ENCODE measurements around the gene FCRL1. TPM values are rescaled to one million over a fixed set of nuclear protein-coding genes. Genes with fewer than 3 reads are reported as not detected.

Gene FCRL1
- total and polyA plus RNA-seq, 4 donors = 0.19 to 1.2 TPM; not detected in 2

DNA sequence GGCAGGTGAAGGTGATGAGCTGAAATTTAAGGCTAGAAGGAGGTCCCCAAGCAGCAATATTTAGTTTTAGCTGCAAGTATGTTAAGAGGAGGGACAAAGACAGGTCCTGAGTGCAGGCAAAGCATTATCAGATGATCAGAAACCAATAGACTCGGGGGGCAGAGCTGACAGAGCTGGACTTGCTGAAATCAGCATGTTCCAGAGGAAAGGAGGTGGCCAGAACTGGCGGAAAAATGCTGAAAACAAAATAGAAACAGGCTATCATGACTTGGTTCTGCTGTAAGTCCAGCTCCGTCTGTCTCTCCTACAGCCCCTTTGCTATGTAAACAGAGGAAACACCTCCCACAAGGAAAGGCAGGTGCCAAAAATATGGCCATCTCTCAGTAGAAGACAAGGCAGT lies 21.8 kb upstream of the FCRL1 start, which contains the start of gene CD5L:
Gene CD5L (minus strand): TSS at position 101 of the 400 bp plus-strand sequence. CDS start 107 bp downstream, outside the sequence.
- no peak within 1 kb of the TSS for H3K4me3 ChIP-seq (ENCODE audit: low read length in 2 of 2)
- ATAC-seq (ENCODE audit: low FRiP score) (no peak), DNase-seq (no peak)
- no peaks in the 10 kb centered on the region for H3K4me1 ChIP-seq (ENCODE audit: control insufficient read depth in 1 of 2, insufficient read depth in 2 of 2, low read length in 2 of 2)
- intact Hi-C loops (cut with DNase I) = no loop called here
- WGBS, 2 donors = 49 to 51% methylated on average over 3 of the region's 3 CpGs
- H3K27me3 ChIP-seq (ENCODE audit: control insufficient read depth in 1 of 2, insufficient read depth in 2 of 2, low read length in 1 of 2) = no peaks in the 10 kb centered on the region
- no peak within 1 kb of the TSS for H3K27ac ChIP-seq (ENCODE audit: low read depth in 1 of 2, low read length in 2 of 2)
- H3K9me3 ChIP-seq (ENCODE audit: control insufficient read depth, low read length) = peaks cover 3% of the 10 kb centered on the region
- H3K36me3 ChIP-seq (ENCODE audit: control insufficient read depth in 1 of 2, insufficient read depth in 2 of 2, low read length in 1 of 2) = no peaks in the 10 kb centered on the region

- Histone ChIP-seq H3K27ac (ENCODE audit: low read depth in 1 of 2, low read length in 2 of 2) (no peak overlapping the region), H3K4me1 (ENCODE audit: control insufficient read depth in 1 of 2, insufficient read depth in 2 of 2, low read length in 2 of 2) (no peaks in the 10 kb centered on the region), H3K36me3 (ENCODE audit: control insufficient read depth in 1 of 2, insufficient read depth in 2 of 2, low read length in 1 of 2) (no peaks in the 10 kb centered on the region), H3K27me3 (ENCODE audit: control insufficient read depth in 1 of 2, insufficient read depth in 2 of 2, low read length in 1 of 2) (no peaks in the 10 kb centered on the region), H3K9me3 (ENCODE audit: control insufficient read depth, low read length) (peaks cover 3% of the 10 kb centered on the region), H3K4me3 (ENCODE audit: low read length in 2 of 2) (no peak overlapping the region)
- intact Hi-C loops (cut with DNase I) = no loop called here
- no peak for DNase-seq
- no peak for ATAC-seq (ENCODE audit: low FRiP score)
Measured at GRCh38 chr1:157838966-157839365, 19.0 kb upstream of the FCRL1 start.

DNA sequence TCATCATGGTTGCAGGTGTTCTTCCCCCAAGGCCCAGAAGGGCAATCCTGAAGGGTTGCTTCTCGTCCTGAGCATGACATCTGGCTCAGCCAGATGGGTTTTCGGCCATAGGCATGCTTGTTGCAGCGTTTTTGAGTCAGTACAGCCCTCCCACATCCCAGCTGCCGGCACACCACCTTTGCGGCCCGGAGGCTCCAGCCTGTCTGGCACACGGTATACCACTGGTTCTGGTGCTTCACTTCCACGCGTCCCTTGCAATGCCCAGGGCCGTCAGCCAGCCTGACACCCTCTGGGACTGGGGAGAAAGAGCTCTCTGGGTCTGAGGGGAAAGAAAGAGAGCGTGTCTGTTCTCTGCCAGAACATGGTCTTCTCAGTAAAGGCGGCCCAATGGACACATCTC lies 14.5 kb upstream of the FCRL1 start:
- peaks cover 3% of the 10 kb centered on the region for H3K9me3 ChIP-seq (ENCODE audit: control insufficient read depth, low read length)
- no peak overlapping the region for H3K4me3 ChIP-seq (ENCODE audit: low read length in 2 of 2)
- intact Hi-C loops (cut with DNase I) = no loop called here
- H3K4me1 ChIP-seq (ENCODE audit: control insufficient read depth in 1 of 2, insufficient read depth in 2 of 2, low read length in 2 of 2) = no peaks in the 10 kb centered on the region
- ATAC-seq (ENCODE audit: low FRiP score) (no peak), DNase-seq (no peak)
- H3K27me3 ChIP-seq (ENCODE audit: control insufficient read depth in 1 of 2, insufficient read depth in 2 of 2, low read length in 1 of 2) = no peaks in the 10 kb centered on the region
- H3K27ac ChIP-seq (ENCODE audit: low read depth in 1 of 2, low read length in 2 of 2) = no peak overlapping the region
- H3K36me3 ChIP-seq (ENCODE audit: control insufficient read depth in 1 of 2, insufficient read depth in 2 of 2, low read length in 1 of 2) = no peaks in the 10 kb centered on the region
- 73 to 75% methylated on average over 12 of the region's 12 CpGs for WGBS, 2 donors

DNA sequence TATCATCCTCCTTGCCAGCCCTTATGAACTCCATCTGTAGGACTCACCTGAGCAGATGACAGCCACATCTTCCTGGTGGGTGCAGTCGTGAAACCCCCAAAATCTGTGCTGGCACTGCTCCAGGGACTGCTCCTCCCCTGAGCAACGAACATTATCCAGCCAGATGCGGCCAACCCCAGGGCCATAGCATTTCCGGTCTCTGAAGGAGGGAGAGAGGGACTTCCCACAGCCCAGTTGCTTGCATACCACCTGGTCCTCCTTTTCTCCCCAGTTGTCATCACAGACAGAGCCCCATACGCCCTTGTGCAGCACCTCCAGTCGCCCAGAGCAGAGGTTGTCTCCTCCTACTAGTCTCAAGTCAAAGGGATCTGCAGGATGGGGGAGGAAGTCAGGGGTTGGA lies 13.2 kb upstream of the FCRL1 start:
- no peak for ATAC-seq (ENCODE audit: low FRiP score)
- Histone ChIP-seq H3K4me1 (ENCODE audit: control insufficient read depth in 1 of 2, insufficient read depth in 2 of 2, low read length in 2 of 2) (no peaks in the 10 kb centered on the region), H3K9me3 (ENCODE audit: control insufficient read depth, low read length) (no peaks in the 10 kb centered on the region), H3K4me3 (ENCODE audit: low read length in 2 of 2) (no peak overlapping the region), H3K36me3 (ENCODE audit: control insufficient read depth in 1 of 2, insufficient read depth in 2 of 2, low read length in 1 of 2) (no peaks in the 10 kb centered on the region), H3K27ac (ENCODE audit: low read depth in 1 of 2, low read length in 2 of 2) (no peak overlapping the region), H3K27me3 (ENCODE audit: control insufficient read depth in 1 of 2, insufficient read depth in 2 of 2, low read length in 1 of 2) (no peaks in the 10 kb centered on the region)
- no peak for DNase-seq
- 75 to 79% methylated on average over 6 of the region's 6 CpGs for WGBS, 2 donors
- intact Hi-C loops (cut with DNase I) = no loop called here

DNA sequence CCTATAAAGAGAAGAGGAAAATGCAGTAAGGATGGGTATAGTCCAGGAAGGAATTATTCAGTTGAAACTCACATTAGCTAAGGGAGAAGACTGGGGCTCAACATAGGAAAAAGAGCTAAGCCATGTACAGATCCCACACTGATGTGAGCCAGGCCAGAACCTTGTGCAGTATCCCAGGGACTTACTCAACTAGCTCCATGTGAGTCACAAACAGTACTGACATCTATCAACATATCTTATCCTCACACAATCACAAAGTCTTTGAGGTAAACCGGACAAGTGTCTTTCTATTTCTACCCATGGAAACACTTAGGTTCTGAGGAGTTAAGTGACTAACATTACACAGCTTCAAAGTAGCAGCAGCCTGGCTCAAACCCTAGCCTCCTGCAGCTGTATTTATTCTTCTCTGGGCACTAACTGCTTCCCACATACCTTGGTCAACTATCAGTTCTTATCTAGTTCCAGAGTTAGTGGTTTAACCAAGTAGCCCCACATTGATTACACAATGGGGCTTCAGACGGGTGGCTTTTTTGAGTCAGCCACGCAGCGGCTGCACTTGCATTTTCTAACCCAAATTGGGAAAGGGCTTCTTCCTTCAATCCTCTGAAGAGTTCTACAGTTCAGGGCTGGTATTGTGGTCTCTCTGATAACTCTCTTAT lies 12.2 kb upstream of the FCRL1 start:
- ATAC-seq (ENCODE audit: low FRiP score) (no peak), DNase-seq (no peak)
- Histone ChIP-seq H3K36me3 (ENCODE audit: control insufficient read depth in 1 of 2, insufficient read depth in 2 of 2, low read length in 1 of 2) (no peaks in the 10 kb centered on the region), H3K9me3 (ENCODE audit: control insufficient read depth, low read length) (no peaks in the 10 kb centered on the region), H3K4me3 (ENCODE audit: low read length in 2 of 2) (no peak overlapping the region), H3K27me3 (ENCODE audit: control insufficient read depth in 1 of 2, insufficient read depth in 2 of 2, low read length in 1 of 2) (no peaks in the 10 kb centered on the region), H3K27ac (ENCODE audit: low read depth in 1 of 2, low read length in 2 of 2) (no peak overlapping the region), H3K4me1 (ENCODE audit: control insufficient read depth in 1 of 2, insufficient read depth in 2 of 2, low read length in 2 of 2) (no peaks in the 10 kb centered on the region)
- 74 to 77% methylated on average over 4 of the region's 4 CpGs for WGBS, 2 donors
- intact Hi-C loops (cut with DNase I) = no loop called here

- H3K9me3 ChIP-seq (ENCODE audit: control insufficient read depth, low read length) = no peaks in the 10 kb centered on the region
- no peak overlapping the region for H3K4me3 ChIP-seq (ENCODE audit: low read length in 2 of 2)
- ATAC-seq (ENCODE audit: low FRiP score) (no peak), DNase-seq (no peak)
- no peak overlapping the region for H3K27ac ChIP-seq (ENCODE audit: low read depth in 1 of 2, low read length in 2 of 2)
- WGBS, 2 donors = 72 to 74% methylated on average over 2 of the region's 2 CpGs
- no peaks in the 10 kb centered on the region for H3K4me1 ChIP-seq (ENCODE audit: control insufficient read depth in 1 of 2, insufficient read depth in 2 of 2, low read length in 2 of 2)
- H3K36me3 ChIP-seq (ENCODE audit: control insufficient read depth in 1 of 2, insufficient read depth in 2 of 2, low read length in 1 of 2) = no peaks in the 10 kb centered on the region
- intact Hi-C loops (cut with DNase I) = no loop called here
- H3K27me3 ChIP-seq (ENCODE audit: control insufficient read depth in 1 of 2, insufficient read depth in 2 of 2, low read length in 1 of 2) = no peaks in the 10 kb centered on the region
Measured at GRCh38 chr1:157830887-157831286, 11.0 kb upstream of the FCRL1 start.

DNA sequence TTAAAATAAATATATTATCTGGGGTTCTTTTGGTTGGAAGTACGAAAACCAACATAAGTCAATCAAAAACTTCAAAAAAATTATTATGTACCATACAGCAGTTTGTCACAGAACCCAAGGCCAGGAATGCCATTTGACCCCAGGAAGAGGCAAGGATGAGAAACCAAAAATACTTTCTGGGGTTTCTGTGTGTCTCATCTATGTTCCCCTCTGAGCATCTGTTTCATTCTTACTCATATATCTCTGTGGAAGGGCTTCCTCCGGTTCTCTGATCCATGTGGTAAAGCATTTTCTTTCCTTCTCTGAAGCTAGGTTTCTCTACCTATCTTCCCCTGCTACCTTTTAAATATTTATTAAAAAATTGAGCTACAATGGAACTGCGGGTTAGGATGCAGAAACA lies 9.8 kb upstream of the FCRL1 start:
- Histone ChIP-seq H3K27me3 (ENCODE audit: control insufficient read depth in 1 of 2, insufficient read depth in 2 of 2, low read length in 1 of 2) (no peaks in the 10 kb centered on the region), H3K4me3 (ENCODE audit: low read length in 2 of 2) (no peak overlapping the region), H3K27ac (ENCODE audit: low read depth in 1 of 2, low read length in 2 of 2) (no peak overlapping the region), H3K36me3 (ENCODE audit: control insufficient read depth in 1 of 2, insufficient read depth in 2 of 2, low read length in 1 of 2) (no peaks in the 10 kb centered on the region), H3K9me3 (ENCODE audit: control insufficient read depth, low read length) (no peaks in the 10 kb centered on the region), H3K4me1 (ENCODE audit: control insufficient read depth in 1 of 2, insufficient read depth in 2 of 2, low read length in 2 of 2) (no peaks in the 10 kb centered on the region)
- WGBS, 2 donors = 76 to 82% methylated on average over 3 of the region's 3 CpGs
- ATAC-seq (ENCODE audit: low FRiP score) (no peak), DNase-seq (no peak)
- intact Hi-C loops (cut with DNase I) = no loop called here

GRCh38 chr1:157829210-157829609 lies 9.3 kb upstream of the FCRL1 start:
- intact Hi-C loops (cut with DNase I) = no loop called here
- H3K4me3 ChIP-seq (ENCODE audit: low read length in 2 of 2) = no peak overlapping the region
- ATAC-seq (ENCODE audit: low FRiP score) = no peak

DNA sequence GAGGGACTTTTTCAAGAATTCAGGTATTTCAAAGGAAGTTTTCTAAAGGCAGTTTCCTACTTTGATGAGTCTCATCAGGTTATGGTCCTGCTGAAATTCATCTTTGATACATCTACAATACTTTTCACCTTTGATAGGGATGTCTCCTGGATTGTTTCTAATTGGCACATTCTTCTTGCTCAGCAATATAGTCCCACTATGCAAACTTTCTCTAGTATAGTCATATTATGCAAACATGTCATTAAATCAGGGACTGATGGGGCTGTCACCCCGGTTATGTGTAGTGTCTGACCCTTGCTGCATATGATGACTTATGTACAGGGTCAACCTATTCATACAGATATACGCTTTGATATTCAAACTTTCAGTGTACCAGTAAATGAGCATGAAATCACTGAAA lies 379 bp upstream of the FCRL1 start:
- WGBS, 2 donors = 72% methylated on average over 2 of the region's 2 CpGs
- no peak for DNase-seq
- Histone ChIP-seq H3K9me3 (ENCODE audit: control insufficient read depth, low read length) (no peaks in the 10 kb centered on the region), H3K27me3 (ENCODE audit: control insufficient read depth in 1 of 2, insufficient read depth in 2 of 2, low read length in 1 of 2) (no peaks in the 10 kb centered on the region), H3K36me3 (ENCODE audit: control insufficient read depth in 1 of 2, insufficient read depth in 2 of 2, low read length in 1 of 2) (no peaks in the 10 kb centered on the region), H3K4me3 (ENCODE audit: low read length in 2 of 2) (no peak overlapping the region), H3K4me1 (ENCODE audit: control insufficient read depth in 1 of 2, insufficient read depth in 2 of 2, low read length in 2 of 2) (no peaks in the 10 kb centered on the region), H3K27ac (ENCODE audit: low read depth in 1 of 2, low read length in 2 of 2) (no peak overlapping the region)
- no peak for ATAC-seq (ENCODE audit: low FRiP score)
- intact Hi-C loops (cut with DNase I) = no loop called here

More at GRCh38 chr1:157829210-157829609, 9.3 kb upstream of the FCRL1 start:
- H3K27ac ChIP-seq (ENCODE audit: low read depth in 1 of 2, low read length in 2 of 2) = no peak overlapping the region
- no peaks in the 10 kb centered on the region for H3K9me3 ChIP-seq (ENCODE audit: control insufficient read depth, low read length)
- no peaks in the 10 kb centered on the region for H3K4me1 ChIP-seq (ENCODE audit: control insufficient read depth in 1 of 2, insufficient read depth in 2 of 2, low read length in 2 of 2)
- DNase-seq = no peak
- H3K36me3 ChIP-seq (ENCODE audit: control insufficient read depth in 1 of 2, insufficient read depth in 2 of 2, low read length in 1 of 2) = no peaks in the 10 kb centered on the region
- no peaks in the 10 kb centered on the region for H3K27me3 ChIP-seq (ENCODE audit: control insufficient read depth in 1 of 2, insufficient read depth in 2 of 2, low read length in 1 of 2)

Data from aorta (tissue), 5 donors.